HG03045 (cell line): ENCODE measurements around the gene ANTXR1.

Source experiments
- ATAC-seq: cut with Tn5 transposase; IDR thresholded peaks from one replicate; pipeline ENCODE4 v1.9.1; 2021; ENCODE audit warnings: mild to moderate bottlenecking, moderate library complexity; ENCODE audit not compliant: unreplicated experiment

ANTXR1 gene

DNA sequence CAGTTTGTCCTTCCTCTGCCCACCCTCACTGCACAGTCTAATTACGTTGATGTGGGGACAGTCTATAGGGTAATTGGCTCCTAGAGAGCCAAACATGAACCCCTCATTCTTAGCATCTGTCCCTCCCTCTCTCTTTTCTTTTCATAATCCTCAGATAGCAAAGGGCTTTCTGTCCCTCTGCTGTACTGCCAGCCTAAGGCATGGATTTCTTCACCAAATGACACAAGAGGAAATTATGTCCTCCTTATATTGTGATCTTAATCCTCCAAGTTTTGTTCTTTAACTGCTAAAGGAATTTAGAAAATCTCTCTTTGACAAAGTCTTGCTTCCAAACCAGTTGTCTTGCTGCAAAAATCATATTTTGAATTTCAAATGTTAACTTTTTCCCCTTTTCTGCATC lies 18.5 kb downstream of the ANTXR1 start:
- no peak for ATAC-seq

DNA sequence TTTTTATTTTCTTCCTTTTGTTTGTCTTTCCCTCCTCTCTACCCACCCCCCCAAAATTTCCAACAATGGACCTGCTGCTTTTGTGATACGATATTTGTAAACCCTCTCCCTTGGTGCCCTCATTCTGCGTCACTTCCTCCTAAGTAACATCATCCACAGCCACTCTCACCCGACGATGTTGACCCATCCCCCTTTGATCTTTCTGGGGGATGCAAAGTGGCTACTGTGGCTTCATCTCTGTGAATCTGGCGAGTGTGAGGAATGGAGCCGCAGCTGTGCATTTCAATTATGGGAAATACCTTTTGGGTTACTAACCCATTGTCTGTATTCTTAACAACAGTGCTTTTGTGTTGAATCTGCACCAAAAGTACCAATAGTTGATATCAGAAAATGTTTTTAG lies 19.4 kb downstream of the ANTXR1 start:
- ATAC-seq = no peak

DNA sequence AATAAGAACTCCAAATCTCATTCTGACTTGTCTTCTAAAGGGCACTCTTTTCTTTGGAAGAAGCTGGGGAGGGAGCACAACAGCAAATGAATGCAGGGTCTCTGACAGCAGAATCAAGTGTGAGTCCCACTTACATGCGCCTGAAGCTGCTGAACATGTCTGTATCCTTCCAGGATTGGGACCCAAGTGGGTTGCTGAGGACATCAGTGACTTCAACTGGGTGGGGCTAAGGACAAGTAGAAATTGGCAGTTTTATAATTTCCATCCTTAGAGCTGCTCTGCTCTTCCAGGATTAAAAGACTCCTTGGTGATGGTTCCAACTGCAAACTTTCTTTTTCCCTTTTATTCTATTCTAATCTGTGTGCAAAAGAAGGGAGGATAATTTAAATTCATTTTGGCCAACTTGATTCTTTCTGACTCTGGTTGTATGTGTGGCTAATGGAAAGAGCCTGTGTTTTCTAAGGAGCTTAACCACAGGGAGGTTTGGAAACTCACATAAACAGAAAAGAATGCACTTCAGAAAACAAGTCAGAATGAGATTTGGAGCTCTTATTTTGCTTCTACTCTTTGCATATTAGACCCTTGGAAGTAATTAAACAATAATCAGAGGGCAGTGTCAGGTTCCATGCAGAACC lies 20.6 kb downstream of the ANTXR1 start:
- no peak for ATAC-seq

DNA sequence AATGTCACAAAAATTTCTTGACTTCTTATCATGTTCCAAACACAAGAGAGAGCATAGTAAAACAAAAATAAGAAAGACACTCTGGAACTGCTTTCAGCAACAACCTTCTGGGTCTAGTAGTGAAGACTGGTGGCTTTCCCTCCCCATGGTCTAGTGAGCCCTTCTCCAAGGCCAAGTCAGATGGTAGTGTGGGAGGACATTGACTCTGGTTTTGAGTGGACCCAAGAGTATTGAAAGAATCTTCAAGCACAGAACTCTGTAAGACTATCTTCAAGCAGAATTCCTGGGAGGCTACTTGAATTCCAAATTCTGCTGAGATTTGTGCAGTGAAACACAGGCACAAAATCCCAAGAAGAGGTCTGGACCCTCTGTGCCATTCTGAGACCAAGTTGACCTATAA lies 21.1 kb downstream of the ANTXR1 start:
- no peak for ATAC-seq

DNA sequence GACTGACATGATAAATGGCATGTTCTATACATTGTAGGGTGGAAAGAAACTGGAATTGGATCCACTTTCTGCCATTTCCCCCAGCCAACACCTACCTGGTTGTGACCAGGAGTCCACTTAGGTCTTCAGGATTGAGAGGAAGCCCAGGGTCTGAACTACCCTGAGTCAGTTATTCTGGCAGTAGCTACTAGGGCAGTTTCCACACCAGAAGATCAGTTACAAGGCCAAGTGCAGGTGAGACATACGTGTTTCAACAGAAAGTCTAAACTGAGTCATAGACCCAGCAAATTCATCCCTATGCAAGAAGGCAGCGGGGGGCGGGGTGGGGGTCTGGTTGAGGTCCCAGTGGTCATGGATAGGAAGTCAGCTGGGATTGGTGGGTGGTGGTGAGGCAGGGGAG lies 21.9 kb downstream of the ANTXR1 start:
- ATAC-seq = no peak

DNA sequence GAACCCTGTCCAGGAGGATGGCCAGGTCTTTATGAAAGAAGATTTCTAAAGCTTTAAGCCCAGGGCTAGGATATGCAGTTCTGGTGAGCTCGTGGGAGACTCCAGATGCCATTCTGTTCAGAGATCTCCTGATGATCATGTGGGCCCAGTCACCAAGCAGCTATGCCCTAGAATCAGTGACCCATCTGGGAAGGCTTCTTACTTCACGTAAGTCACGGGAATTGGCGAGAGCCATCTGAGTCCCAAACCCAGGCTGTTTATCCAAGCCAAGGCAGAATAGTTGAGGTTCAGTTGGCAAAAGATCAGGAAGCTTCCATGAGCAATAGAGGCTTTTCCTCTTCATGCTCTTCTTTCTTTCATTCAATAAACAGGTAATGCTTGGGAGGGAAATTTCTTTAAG lies 23.9 kb downstream of the ANTXR1 start:
- ATAC-seq = no peak

DNA sequence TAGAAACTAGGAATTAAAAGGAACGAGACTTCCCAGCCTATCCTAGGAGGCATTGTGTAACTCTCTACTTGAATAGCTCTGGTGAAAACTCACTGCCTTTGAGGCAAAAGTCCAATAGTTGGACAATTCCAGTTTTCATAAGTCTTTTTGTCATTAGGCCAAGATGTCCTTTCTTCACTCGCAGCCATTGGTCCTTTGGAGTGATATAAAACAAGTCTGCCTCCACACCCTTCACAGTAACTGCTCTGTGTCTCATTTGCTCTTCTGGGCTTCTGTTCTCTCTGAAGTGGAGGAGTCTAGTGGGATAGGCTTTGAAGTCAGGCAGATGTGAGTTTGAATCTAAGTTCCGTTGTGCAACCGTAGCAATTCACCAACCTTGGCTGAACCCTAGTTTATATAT lies 28.2 kb downstream of the ANTXR1 start:
- no peak for ATAC-seq

DNA sequence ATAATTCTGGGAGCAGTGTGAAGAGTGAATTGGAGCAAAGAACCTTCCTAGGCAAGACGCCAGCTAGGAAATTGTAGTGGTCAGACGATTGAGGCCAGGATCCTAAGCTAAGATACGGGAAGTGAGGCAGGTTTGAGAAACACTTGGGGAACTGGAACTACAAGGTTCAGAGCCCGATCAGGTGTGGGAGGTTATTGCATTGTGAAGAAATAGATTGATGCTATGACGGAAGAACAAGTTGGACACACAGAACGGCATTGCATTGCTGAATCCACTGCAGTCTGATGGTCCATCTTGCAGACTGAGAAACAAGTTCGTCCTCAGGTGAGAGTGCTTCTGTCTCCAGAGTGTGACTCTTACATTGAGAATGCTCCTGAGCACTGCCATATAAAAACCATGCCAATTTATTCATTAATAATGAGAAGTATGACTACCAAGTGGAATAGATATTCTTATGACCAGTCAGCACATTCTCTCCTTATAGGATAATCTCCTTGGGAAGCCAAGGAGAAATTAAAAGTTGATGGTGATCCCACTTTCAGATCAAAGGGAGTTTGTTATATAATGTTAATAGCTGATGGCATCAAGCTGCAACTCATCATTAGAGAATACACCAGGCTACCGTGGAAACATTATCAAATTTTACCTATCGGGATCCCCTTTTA lies 30.9 kb downstream of the ANTXR1 start:
- ATAC-seq = no peak

DNA sequence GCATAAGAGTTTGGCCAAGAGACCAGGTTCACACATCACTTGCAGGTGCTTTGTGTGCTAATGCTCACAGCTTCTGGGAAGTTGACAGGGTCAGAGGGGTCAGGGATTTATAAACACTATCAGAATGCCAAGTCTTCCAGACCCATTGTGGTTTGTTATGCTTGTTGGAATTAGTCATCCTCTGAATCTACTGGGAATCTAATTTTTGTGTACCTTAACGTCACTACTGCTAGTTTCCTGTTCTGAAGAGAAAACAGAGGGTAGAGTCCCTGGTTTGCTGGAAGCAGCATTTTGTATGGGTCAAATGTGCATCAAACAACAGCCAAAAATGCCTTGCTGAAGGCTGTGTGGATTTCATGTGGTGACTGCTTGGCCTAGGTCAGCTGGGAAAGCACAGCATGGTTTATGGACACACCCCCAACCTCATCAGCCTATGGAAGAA lies 33.3 kb downstream of the ANTXR1 start:
- no peak for ATAC-seq

DNA sequence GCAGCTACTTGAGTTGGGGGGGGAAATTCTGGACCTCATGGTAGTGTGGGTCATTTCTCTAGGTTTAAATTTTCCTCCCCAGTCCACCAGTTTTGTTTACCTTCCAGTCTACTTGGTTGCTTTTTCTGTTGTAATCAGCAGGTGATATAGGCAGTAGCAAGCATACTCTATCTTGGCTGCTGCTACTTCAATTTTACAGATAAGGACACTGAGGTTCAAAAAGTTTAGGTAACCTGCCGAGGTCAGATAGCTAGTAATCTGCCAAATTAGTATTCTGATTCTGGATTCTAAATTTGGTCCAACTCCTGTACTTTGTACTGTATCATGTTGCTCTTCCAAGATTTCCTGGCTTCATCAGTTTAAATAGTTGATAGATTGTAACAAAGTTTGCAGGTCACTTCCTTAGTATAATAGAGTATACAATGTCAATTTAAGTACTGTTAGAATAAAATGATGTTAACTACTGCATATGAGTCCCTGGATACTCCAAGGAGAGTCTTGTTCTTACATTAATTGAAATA lies 34.7 kb downstream of the ANTXR1 start:
- no peak for ATAC-seq

DNA sequence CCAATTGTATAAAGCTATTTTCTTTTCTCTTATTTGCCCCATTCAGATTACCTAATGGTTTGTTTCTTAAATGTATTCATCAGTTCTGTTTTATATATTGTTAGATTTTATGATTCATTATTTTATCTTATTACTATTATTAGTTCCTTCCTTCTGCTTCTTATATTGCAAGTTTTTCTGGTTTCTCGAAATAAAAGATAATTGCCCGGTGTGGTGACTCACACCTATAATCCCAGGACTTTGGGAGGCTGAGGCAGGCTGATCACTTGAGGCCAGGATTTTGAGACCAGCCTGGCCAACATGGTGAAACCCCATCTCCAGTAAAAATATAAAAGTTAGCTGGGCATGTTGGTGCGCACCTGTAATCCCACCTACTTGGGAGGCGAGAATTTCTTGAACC lies 37.8 kb downstream of the ANTXR1 start:
- no peak for ATAC-seq

DNA sequence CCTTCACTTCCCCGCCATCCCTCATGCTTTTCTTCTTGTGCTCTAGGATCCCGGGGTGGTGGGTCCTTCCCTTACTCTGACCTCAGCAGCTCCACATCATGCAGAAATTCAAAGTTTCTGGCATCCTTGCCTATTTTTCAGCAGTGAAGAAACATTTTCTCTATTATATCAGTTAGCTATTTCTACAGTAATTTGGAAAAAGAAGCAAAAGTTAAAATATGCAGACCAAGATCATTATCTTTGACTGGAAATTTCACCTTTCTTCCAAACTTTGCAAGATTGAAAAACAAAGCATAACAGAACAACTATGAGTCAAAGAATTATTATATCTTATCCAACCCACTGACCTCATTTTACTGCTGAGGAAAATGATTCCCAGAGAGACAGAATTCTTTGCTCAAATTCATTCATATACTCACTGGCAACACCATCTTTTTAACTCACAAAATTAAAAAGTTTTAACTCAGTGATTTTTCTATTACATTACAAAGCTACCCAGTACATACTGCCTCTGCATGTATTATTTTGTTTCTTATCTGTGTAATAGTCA lies 40.5 kb downstream of the ANTXR1 start:
- no peak for ATAC-seq

DNA sequence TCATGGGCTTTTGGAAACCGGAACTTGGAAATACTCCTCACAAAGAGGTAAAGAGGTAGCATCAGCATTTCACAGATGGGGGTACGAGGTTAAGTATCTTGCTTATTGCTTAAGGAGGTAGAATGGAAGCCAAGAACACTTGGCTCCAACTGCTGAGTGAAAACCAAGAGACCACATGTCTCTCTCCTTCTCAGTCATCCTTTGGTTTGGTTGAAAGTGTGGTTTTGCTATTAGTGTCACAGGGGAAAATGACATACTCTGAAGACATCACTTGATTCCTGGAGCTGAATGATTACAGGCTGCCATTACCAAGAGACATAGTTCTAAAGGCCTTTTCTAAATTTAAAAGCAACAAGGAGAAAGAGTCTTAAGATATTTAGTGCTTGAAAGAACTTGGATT lies 41.5 kb downstream of the ANTXR1 start:
- no peak for ATAC-seq

DNA sequence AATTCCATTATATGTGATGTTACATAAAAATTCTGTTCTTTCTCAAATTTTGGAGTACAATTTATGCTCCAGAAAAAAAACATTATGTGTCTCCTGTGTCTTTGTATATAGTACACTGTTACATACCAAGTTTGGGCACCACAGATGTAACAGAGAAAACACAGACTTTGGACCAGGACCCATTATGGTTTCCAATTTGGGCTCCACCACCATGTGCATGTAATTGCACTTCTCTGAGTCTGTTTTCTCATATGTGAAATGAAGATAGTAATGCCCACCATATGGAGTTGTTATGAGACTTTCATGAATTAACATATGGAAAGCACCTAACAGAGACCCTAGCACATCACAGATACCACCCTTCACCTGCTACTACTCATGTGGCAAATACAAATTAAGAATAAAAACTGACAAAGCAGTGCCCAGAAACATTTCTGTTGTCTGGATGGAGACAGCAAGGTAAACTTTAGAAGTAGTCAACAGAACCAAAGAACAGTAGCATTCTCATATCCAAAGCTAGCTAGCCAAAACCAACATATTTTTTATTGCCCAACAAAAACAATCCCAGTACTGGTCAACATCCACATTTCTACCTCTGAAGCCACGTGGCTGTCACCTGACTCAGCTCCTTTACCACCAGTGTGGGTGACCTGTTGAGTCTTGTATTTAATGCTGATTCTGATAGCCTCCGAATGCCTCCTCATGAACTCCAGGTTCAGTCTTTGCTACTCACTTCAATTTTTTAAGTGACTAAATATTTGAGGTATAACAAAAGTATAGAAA lies 42.9 kb downstream of the ANTXR1 start:
- ATAC-seq = no peak

DNA sequence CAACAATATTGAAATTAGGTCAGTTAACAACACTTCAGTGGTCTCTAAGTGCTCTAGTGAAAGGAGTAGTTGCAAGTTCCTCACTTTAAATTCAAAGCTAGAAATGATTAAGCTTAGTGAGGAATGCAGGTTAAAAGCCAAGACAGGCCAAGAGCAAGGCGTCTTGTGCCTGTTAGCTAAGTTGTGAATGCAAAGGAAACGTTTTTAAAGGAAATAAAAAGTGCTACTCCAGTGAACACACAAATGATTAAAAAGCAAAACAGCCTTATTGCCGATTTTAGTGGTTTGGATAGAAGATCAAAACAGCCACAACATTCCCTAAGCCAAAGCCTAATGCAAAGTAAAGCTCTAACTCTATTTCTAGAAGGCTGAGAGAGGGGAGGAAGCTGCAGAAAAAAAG lies 44.7 kb downstream of the ANTXR1 start:
- ATAC-seq = no peak

DNA sequence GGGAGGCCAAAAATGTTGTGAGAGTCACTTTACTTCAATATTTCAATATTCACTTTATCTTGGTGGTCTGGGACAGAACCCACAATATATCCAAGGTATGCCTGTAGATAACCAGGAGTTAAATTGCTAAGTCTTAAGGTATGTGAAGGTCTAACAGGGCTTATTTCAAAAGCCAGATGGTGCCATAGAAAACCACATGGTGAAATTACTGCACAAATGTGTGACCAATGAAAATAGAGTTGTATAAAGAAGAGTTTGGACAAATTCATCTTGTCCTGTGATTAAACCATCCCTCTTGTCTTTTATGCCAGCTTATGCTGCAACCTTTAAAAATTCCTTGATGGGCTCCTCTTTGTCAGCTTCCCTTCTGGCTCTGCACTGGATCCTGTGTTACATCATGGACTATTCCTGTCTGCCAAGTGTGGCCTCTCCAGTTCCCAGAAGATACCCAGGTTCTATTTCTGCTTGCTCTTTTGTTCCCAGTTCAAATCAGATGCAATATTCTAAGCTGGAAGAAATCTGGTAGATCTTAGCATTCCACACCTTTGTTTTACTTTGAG lies 46.8 kb downstream of the ANTXR1 start:
- no peak for ATAC-seq

DNA sequence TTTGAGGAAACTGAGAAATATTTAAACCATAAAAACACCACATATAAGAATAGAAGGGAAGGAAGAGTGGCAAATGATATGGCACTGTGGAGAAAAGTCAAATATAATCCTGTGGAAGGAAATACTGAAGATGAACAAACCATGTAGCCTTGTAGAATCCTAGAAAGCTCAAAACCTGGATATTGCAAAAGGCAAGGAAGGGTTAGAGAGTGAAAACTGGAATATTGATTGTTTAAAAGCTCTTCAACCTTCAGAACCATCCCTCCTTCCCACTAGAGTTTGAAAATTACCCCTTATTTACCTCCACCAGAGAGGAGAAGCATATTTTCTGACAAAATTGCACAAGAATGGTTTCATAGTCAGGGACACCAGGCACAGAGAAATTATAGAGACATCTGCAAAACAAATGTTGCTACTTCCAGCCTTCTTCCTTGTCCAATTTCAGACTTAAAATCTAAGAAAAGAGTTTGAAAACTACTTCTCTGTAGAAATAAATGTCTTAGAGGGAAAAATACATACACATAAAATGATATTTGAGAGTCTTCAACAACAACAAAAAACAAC lies 48.0 kb downstream of the ANTXR1 start:
- no peak for ATAC-seq

DNA sequence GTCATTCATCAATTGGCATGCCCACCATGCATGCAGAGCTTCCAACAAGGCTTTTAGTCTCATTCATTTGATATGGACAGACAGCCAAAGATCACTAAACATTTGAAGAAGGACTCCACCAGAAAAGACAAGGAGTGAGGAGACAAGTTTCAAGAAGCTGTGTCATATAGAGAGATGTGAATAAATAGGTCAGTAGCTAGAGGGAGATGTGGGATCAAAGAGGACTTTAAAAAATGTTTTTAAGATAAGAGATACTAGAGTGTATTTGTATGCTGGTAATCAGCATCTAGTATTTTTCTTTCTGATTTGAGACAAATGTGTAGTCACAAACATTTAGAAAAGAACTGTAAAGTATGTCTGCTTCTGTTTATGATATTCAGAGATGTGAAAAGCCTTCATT lies 48.5 kb downstream of the ANTXR1 start:
- ATAC-seq = no peak

DNA sequence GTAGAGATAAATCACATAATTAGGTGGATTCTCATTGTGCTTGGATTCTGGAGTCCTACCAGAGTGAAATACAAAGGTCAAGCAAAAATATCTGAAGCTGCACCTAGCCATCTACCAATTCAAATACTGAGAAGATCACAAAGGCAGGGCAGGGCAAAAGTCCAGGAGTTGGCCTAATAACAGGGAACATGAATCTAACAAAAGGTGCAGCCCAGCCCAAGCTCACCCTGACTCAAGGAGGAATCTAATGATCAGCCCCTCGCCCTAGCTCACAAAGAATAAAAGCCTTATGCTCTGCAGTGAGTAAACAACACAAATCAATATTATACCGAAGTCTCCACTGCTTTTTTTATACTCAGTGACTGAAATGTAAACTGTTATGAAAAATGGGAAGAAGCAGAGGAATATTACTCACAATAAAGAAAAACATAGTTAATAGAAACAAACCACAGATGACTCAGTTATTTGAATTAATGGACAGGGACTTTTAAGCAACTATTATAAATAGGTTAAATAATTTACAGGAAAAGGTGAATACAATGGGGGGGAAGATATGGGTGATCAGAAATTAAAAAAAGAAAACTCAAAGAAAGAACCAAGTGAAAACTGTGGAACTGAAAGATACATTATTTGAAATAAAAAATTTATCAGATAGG lies 49.5 kb downstream of the ANTXR1 start:
- ATAC-seq = no peak

DNA sequence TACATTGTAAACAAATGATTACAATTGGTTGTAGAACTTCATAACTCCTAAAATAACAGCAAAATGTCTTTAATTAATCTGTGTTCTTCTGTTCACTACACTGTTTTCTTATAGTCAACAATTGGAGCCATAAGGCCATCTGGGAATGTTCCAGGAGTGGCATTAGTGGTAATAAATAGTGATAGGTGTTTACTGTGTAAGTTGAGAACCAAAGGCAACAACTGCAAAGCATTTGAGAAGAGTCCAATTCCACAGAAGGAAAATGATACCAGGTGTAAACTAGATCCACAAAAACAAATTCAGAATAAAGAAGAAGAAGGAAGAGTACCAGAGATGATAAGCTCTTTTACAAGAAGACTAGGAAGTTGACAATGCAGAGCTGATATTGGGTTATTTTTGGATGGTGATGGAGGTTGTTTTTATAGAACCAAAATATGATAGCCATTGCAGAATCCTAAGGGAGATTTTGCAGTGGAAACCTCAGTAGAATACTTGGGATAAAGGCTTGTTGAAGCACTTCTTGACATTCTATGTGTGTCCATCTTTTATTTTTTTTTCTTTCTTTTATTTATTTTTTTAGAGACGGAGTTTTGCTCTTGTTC lies 52.9 kb downstream of the ANTXR1 start:
- ATAC-seq = no peak
